OCI-LY3 (cell line): ENCODE measurements around the gene FBXW8.

ENCODE experiments used
- H2AFZ ChIP-seq: fragments of 200-600, 300-600 bp; shearing (Covaris generic); 2 replicates; pipeline ENCODE4 v1.6.0; 2014; ENCODE audit warnings: antibody characterized with exemption, low read depth, low read length
- H3K27ac ChIP-seq: fragments of 200-600, 300-600 bp; sonication (generic); 2 replicates; pipeline ENCODE4 v1.5.1; 2014; ENCODE audit warnings: mild to moderate bottlenecking, low read length, moderate library complexity, mixed read lengths
- H3K27me3 ChIP-seq: fragments of 200-600, 300-600 bp; sonication (generic); 2 replicates; pipeline ENCODE4 v1.6.1; 2014; ENCODE audit warnings: low read depth, low read length, mixed read lengths
- H3K36me3 ChIP-seq: fragments of 200-600, 300-600 bp; sonication (generic); replicated peaks from 2 replicates; pipeline ENCODE3; 2014; ENCODE audit warnings: low read depth, low read length, mixed read lengths
- H3K4me1 ChIP-seq: fragments of 300-600, 200-600 bp; sonication (generic); 2 replicates; pipeline ENCODE4 v1.6.1; 2014; ENCODE audit warnings: low read length, mixed read lengths
- H3K4me2 ChIP-seq: fragments of 200-600, 300-600 bp; sonication (generic); 2 replicates; pipeline ENCODE4 v1.6.1; 2014; ENCODE audit warnings: low read length, mixed read lengths
- H3K4me3 ChIP-seq: fragments of 300-600, 200-600 bp; sonication (generic); 2 replicates; pipeline ENCODE4 v1.5.1; 2014; ENCODE audit warnings: antibody characterized with exemption, mild to moderate bottlenecking, low read length, moderate library complexity
- H3K79me2 ChIP-seq: fragments of 300-600, 200-600 bp; shearing (Covaris generic); 2 replicates; pipeline ENCODE4 v1.6.1; 2014; ENCODE audit warnings: mild to moderate bottlenecking, low read length, mixed read lengths
- H3K9ac ChIP-seq: fragments of 300-600, 200-600 bp; shearing (Covaris generic); 2 replicates; pipeline ENCODE4 v1.6.0; 2014; ENCODE audit warnings: mild to moderate bottlenecking, low read length, moderate library complexity
- H3K9me3 ChIP-seq: fragments of 200-600, 300-600 bp; shearing (Covaris generic); 2 replicates; pipeline ENCODE4 v1.6.1; 2014; ENCODE audit warnings: low read length, mixed read lengths; ENCODE audit not compliant: insufficient read depth
- H4K20me1 ChIP-seq: fragments of 200-600, 300-600 bp; sonication (generic); 2 replicates; pipeline ENCODE4 v1.6.1; 2016; ENCODE audit warnings: low read length, mixed read lengths; ENCODE audit not compliant: insufficient read depth
- EZH2phosphoT487 ChIP-seq: fragments of 200-600 bp; shearing (Covaris generic); IDR thresholded peaks from 2 replicates; pipeline ENCODE4 v1.6.1; 2018; ENCODE audit warnings: antibody characterized with exemption, mixed run types, low read depth
- TF ChIP-seq, protein P1 (sequence below): fragments of 200-600, 300-600 bp; sonication (generic); IDR thresholded peaks from 2 replicates; pipeline ENCODE4 v1.5.1; 2014; ENCODE audit warnings: antibody characterized with exemption, low read length, low read depth

Gene FBXW8

DNA sequence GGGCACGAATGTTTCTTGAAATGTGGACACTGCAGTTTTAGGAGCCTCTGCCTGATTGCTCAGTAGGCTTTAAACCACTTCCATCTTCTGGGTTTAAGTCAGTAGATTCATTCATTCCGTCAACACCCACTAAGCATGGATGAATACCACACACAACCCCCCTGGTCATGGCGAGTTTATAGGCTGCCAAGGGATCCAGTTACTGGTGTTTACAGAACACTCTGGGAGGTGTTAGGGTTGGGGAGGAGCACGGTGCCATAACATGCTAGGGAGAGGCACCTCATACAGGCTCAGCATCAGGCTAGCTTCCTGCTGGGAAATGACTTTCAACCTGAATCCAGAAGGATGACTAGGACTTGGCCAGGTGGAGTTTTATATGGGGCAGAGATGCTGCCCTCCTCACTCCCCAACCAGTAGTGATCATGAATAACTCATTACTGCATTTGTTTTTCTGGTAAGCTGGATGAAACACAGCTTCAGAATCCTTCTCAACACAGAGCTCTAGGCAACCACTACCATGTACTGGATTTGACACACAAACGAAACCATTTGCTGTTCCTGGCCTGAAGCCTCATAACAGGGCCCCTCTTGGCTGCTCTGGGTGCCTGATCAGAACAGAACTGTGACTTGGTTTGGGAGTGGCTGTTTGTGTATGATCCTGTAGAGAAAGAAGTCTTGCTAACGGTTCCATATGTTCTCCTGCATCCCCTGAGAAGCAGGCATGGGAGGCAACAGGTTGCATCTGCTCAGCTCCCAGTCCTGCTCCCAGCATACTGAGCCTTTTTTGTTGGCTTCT, 47.9 kb downstream of the FBXW8 start:
- Histone ChIP-seq H3K36me3 (peaks cover 18% of the 10 kb centered on the region), H3K4me3 (no peak overlapping the region), H3K27ac (no peak overlapping the region), H3K79me2 (peaks cover 4% of the 10 kb centered on the region; the same call in 1 of the 2 replicates), H4K20me1 (peaks cover 8% of the 10 kb centered on the region), H3K4me1 (peaks cover 26% of the 10 kb centered on the region), H3K9ac (no peak overlapping the region), H3K4me2 (no peak overlapping the region), H3K27me3 (no peaks in the 10 kb centered on the region), H3K9me3 (no peaks in the 10 kb centered on the region), H2AFZ (no peak overlapping the region)
- no peak for TF ChIP-seq EZH2phosphoT487
- TF ChIP-seq, protein P1, sequence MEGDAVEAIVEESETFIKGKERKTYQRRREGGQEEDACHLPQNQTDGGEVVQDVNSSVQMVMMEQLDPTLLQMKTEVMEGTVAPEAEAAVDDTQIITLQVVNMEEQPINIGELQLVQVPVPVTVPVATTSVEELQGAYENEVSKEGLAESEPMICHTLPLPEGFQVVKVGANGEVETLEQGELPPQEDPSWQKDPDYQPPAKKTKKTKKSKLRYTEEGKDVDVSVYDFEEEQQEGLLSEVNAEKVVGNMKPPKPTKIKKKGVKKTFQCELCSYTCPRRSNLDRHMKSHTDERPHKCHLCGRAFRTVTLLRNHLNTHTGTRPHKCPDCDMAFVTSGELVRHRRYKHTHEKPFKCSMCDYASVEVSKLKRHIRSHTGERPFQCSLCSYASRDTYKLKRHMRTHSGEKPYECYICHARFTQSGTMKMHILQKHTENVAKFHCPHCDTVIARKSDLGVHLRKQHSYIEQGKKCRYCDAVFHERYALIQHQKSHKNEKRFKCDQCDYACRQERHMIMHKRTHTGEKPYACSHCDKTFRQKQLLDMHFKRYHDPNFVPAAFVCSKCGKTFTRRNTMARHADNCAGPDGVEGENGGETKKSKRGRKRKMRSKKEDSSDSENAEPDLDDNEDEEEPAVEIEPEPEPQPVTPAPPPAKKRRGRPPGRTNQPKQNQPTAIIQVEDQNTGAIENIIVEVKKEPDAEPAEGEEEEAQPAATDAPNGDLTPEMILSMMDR = no peak

DNA sequence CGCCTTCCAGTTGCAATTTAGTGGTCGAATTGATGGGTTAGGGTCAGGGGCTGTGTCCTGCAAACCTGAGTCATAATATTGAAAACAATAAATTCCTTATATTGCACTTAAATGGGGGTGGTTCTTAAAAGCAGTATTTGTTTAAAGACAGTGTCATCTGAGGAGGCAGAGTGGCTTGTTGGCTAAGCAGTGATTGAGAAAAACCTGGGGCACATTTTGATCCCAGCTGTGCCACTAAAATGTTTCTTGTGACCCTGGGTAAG, 48.4 kb downstream of the FBXW8 start:
- peaks cover 26% of the 10 kb centered on the region for H3K4me1 ChIP-seq
- H3K9ac ChIP-seq = no peak overlapping the region

DNA sequence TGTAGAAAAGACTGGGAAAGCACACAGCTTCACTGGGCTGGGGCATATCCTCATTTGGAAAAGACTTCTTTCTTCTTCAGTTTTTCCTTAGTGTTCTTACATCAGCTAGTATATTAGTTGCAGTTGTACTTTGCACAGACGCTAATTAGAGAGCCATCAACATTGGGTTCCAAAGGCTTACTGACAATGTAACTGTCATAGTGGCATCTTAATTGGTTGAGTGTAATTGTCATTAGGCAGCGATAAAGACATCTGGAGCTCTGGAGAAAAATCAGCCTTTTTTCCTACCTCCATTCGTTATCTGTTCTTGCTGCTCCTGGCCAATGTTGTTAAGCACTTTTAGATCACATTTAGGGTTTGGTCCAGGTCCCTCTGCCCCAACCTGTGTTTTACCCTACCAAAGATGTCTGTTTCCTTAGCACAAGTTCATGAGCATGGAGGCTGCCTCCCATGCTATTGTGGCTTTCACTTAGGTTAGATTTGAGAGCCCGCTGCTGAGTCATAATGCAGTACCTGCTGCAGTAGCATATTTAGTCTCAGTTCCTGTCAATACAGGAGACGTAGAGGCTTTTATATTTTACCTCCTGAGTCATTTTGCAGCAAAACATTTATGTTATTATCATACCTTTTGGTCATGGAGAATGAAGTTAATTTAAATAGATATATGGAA, 49.2 kb downstream of the FBXW8 start:
- Histone ChIP-seq H3K9me3 (no peaks in the 10 kb centered on the region), H2AFZ (no peak overlapping the region), H3K4me3 (peak overlapping the region; percentile 10; the same call in 1 of the 2 replicates), H3K27me3 (no peaks in the 10 kb centered on the region), H3K4me1 (peaks cover 26% of the 10 kb centered on the region), H3K27ac (peak overlapping the region; percentile 50), H4K20me1 (peaks cover 8% of the 10 kb centered on the region), H3K36me3 (peaks cover 22% of the 10 kb centered on the region), H3K79me2 (peaks cover 4% of the 10 kb centered on the region; the same call in 1 of the 2 replicates), H3K4me2 (peak overlapping the region; percentile 60), H3K9ac (no peak overlapping the region)
- TF ChIP-seq, protein P1 = no peak
- no peak for TF ChIP-seq EZH2phosphoT487

More for the DNA sequence above, 48.4 kb downstream of the FBXW8 start:
- no peak overlapping the region for H3K27ac ChIP-seq
- H3K9me3 ChIP-seq = no peaks in the 10 kb centered on the region
- peaks cover 18% of the 10 kb centered on the region for H3K36me3 ChIP-seq
- no peak overlapping the region for H3K4me2 ChIP-seq
- no peak overlapping the region for H3K4me3 ChIP-seq
- TF ChIP-seq, protein P1 = no peak
- no peak for TF ChIP-seq EZH2phosphoT487
- peaks cover 8% of the 10 kb centered on the region for H4K20me1 ChIP-seq
- H2AFZ ChIP-seq = no peak overlapping the region
- H3K79me2 ChIP-seq = peaks cover 4% of the 10 kb centered on the region; the same call in 1 of the 2 replicates
- no peaks in the 10 kb centered on the region for H3K27me3 ChIP-seq

DNA sequence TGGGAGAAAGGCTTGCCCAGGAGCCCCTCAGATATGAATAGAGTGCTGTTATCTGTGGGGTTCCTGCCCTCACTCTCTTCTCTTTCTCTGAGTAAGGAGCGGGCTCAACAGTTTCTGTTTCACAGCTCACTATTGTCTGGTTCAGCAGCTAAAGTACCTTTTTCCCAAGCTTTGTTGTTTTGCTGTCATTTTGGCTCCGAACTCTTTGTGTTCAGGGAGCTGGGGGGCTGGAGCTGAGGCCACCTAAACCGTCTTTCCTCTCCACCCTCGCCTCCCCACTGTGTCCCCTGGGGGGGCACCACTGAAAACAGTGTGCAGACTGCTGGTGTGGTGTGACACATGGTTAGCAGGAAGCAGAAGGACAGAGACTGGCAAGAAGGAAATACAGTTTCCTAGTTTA, 51.4 kb downstream of the FBXW8 start:
- Histone ChIP-seq H3K9ac (no peak overlapping the region), H3K36me3 (peaks cover 24% of the 10 kb centered on the region), H3K27me3 (no peaks in the 10 kb centered on the region), H4K20me1 (peaks cover 8% of the 10 kb centered on the region), H3K79me2 (peaks cover 4% of the 10 kb centered on the region; the same call in 1 of the 2 replicates), H3K9me3 (no peaks in the 10 kb centered on the region), H3K4me3 (no peak overlapping the region), H3K27ac (no peak overlapping the region), H3K4me2 (no peak overlapping the region), H3K4me1 (peaks cover 26% of the 10 kb centered on the region), H2AFZ (no peak overlapping the region)
- TF ChIP-seq EZH2phosphoT487 = no peak
- TF ChIP-seq, protein P1 = no peak
